HG02840 (cell line): ENCODE results near the gene MINAR1.
"Not testable (repeated sequence)": the region's sequence is repeated elsewhere in the genome, so short reads cannot be mapped to it uniquely, and the experiment has no call there.

Experiments used
- ATAC-seq: cut with Tn5 transposase; IDR thresholded peaks from one replicate; pipeline ENCODE4 v1.9.1; 2021; ENCODE audit warnings: mild to moderate bottlenecking, moderate library complexity, moderate number of reproducible peaks; ENCODE audit not compliant: unreplicated experiment, low FRiP score

Gene MINAR1, protein sequence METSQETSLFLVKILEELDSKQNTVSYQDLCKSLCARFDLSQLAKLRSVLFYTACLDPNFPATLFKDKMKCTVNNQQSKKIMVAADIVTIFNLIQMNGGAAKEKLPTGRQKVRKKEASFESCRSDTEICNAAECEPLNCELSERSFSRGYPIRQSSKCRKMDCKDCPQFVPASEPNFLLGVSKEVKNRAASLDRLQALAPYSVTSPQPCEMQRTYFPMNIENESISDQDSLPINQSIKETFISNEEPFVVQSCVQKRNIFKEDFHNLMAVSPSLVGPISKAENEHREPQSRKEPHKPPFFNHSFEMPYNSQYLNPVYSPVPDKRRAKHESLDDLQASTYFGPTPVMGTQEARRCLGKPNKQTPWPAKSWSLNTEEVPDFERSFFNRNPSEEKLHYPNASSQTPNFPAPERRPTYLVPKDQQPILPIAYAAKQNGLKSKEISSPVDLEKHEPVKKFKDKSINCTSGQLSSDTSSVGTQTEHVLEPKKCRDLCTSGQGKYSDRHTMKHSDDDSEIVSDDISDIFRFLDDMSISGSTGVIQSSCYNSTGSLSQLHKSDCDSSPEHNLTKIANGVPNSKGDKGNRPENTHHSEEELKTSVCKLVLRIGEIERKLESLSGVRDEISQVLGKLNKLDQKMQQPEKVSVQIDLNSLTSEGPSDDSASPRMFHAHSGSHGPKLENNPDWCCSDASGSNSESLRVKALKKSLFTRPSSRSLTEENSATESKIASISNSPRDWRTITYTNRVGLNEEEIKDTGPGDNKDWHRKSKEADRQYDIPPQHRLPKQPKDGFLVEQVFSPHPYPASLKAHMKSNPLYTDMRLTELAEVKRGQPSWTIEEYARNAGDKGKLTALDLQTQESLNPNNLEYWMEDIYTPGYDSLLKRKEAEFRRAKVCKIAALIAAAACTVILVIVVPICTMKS

DNA sequence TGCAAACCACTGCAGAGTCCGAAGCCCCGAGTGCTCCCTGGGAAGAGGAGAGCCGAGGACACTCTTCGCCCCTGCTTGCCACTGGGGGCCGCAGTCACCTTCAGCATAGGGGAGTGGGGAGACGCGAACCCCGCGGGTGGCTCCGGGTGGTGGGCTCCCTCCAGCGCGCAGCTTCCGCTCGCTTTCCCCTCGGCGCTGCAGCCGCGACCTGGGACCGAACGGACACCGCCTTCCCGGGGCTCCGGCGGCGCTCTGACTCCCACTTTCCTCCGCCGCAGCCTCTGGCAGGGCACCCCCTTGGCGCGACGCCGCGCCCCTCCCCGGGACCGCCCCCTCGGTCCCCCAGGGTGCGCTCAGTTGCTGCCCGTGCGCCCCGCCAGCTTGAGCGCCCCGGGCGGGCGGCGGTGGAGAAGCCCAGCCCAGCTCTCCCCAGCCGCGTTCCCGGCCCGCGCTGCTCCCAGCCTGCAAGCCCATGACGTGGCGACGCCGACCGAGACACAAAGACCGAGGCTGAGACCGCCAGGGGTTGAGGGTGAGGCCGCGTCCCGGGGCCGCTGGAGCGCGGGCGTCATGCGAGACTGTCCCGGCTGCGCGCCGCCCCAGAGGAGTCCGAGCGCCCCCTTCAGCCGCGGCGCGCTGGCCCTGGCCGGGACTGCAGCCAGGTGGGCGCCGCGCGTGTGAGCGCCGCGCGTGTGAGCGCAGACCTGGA is at the start of gene MINAR1:
TSS of gene MINAR1 (plus strand) at position 701 of the 709 bp plus-strand sequence. CDS start 23,812 bp downstream, outside the sequence.
- ATAC-seq: no peak

GRCh38 chr15:79394231-79394630 is 37.9 kb upstream of the MINAR1 start:
- no peak for ATAC-seq

DNA sequence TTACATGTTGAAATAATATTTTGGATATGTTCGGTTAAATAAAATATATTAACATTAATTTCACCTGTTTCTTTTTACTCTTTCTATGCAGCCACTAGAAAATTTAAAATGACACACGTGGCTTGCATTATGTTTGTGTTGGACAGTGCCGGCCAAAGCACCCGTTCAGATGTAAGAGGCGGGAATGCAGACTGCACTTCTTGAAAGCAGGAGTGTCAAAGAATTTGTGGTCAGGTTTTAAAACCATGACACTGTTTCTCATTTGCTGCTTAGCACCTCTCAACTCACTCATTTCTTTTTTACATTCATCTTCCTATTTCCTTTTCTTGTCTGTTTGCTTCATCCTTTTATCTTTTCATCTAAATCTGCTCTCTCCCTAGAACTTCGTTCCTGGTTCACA is 35.3 kb upstream of the MINAR1 start:
- no peak for ATAC-seq

- no peak for ATAC-seq
These were observed 34.7 kb upstream of the MINAR1 start for GRCh38 chr15:79397269-79397910.

DNA sequence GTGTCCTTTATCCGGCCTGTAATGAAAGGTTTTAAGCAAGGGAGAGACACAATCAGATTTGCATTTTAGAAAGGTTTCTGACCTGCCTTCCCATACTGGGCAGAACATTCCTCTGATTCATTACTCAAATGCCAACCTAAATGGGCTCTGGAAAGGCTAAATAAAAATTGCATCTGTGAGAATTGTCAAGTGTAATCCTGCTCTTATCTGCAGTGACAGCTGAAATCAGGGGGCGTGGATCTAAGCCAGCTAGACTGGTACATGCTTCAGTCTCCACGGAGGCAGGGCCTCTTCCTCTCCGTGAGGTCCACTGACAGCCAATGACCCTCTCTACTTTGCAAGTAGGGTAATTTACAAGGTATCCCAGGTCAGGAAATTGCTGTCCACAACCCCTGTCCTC is 32.5 kb upstream of the MINAR1 start:
- ATAC-seq: no peak

GRCh38 chr15:79400650-79401049 is 31.5 kb upstream of the MINAR1 start:
- no peak for ATAC-seq

DNA sequence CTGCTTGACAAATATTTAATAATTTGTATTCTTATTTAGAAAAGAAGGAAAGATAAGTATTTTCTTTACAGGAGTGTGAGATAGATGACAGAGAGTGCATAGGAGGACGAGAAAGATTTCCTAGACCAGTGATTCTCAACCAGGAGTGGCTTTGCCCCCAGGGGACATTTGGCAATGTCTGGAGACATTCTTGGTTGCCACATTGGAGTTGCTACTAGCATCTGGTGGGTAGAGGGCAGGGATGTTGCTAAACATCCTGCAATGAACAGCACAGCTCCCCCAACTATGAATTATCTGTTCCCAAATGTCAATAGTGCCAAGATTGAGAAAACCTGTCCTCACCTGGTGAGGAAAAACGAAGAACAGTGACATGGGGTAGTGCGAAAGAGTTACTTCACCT is 30.8 kb upstream of the MINAR1 start:
- no peak for ATAC-seq

DNA sequence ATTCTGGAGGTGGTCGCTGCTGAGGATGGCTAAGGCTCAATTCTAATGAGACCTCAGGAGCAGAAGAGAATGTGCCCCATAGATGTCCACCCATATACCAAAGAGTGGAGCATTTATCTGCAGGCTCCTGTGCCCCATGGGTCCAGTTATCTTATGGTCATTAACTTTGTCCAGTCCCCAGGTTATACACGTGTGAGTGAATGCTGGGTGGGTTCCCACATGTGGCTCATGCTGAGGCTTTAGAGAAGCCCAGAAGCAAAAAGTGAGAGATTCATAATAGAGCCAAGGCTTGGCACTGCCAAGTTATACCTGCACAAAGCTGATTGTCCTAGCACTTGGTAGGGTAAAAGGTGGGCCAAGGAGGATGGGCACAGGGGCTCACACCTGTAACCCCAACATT is 30.0 kb upstream of the MINAR1 start:
- ATAC-seq: no peak

DNA sequence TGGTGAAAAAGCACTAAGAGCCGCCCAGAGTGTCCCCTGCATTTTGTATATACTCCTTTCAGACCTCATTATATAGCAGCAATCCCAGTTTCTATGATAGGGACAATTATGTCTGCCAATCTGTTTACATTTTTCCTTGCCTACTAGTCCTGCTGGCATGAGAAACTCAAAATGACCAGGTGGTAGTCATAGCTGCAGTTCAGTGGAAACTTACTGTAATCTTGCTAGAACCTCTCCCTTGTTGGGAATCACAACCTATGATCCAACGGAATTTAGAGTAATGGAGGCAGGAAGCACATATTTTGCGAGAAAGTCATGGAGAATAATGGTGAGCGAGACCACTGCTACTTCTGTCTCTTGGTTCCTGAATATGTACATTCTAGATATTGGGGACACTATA is 28.6 kb upstream of the MINAR1 start:
- no peak for ATAC-seq

GRCh38 chr15:79406210-79406609 is 25.9 kb upstream of the MINAR1 start:
- no peak for ATAC-seq

- no peak for ATAC-seq
These were observed 24.1 kb upstream of the MINAR1 start for GRCh38 chr15:79408041-79408440.

DNA sequence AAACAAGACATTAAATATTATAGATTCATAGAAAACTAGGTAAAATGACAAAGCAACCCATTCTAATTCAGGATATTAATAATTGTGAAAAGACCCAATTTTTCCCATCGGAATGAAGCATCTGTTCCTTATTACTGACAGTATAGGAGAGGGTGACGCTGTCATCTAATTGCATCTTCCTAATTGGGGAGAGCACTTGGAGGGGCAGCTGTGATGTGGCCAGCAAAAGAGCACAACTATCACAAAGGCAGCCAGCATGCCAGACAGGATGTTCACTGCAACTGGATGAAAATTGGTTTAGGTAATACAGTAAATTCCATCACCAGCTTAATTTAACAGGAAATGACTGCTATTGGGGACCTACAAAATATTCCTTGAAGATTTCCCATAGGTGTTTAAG is 21.9 kb upstream of the MINAR1 start:
- no peak for ATAC-seq

DNA sequence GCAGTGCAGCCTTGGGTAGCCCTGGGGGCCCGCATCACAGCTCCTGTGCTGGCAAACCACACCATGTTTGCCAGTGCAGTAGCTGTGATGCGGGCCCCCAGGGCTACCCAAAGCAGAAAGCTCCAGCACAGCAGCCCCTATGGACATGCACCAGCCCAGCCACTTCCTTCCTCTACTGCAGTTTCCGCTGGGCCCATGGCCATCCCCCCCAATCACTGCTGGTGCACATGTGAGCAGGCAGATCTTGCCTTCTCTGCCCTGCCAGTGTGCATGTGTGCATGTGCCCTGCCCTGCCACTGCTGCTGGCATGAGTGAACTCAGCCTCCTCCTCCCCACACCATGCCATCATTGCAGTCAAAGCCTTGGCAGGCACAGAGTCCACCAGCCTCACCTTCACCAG is 20.1 kb upstream of the MINAR1 start:
- no peak for ATAC-seq

- no peak for ATAC-seq
These were observed 19.7 kb upstream of the MINAR1 start for GRCh38 chr15:79412429-79412828.

- ATAC-seq: no peak
These were observed 15.3 kb upstream of the MINAR1 start for GRCh38 chr15:79416876-79417275.

DNA sequence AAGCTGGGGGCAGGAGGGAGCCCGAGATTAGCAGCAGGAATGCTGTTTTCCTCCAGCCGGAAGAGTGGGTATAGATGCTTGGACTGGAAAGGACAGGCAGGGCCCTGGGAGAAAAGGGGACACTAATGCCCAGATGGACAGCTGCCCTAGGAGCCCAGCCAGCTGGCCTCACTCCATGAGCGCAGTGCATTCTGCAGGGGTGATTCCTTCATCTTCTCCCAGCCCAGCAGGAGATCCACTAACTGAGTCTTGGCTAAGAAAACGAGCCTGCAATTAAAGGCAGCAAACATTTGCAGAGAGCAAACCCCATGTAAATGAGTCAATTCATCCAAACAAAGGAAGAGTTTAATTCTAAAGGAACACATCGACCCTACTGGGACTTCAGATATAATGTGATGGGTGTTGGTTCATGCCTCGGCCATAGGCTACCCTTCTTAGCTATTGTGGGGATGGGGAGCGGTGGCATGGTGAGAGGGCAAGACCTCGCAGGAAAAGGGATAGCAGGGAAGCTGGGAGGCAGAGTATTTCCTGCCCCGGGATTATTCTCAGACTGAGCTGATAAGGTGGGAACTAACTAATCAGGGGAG is 13.3 kb upstream of the MINAR1 start:
- ATAC-seq: no peak

GRCh38 chr15:79425591-79426295 is 6.4 kb upstream of the MINAR1 start:
- no peak for ATAC-seq

DNA sequence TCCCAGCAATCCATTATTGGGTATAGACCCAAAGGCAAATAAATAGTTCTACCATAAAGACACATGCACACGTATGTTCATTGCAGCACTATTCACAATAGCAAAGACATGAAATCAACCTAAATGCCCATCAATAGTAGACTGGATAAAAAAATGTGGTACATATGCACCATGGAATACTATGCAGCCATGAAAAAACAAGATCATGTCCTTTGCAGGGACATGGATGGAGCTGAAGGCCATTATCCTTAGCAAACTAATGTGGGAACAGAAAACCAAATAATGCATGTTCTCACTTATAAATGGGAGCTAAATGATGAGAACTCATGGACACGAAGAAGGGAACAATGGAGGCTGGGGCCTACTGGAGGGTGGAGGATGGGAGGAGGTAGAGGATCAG is 5.2 kb upstream of the MINAR1 start:
- not testable (repeated sequence) for ATAC-seq

DNA sequence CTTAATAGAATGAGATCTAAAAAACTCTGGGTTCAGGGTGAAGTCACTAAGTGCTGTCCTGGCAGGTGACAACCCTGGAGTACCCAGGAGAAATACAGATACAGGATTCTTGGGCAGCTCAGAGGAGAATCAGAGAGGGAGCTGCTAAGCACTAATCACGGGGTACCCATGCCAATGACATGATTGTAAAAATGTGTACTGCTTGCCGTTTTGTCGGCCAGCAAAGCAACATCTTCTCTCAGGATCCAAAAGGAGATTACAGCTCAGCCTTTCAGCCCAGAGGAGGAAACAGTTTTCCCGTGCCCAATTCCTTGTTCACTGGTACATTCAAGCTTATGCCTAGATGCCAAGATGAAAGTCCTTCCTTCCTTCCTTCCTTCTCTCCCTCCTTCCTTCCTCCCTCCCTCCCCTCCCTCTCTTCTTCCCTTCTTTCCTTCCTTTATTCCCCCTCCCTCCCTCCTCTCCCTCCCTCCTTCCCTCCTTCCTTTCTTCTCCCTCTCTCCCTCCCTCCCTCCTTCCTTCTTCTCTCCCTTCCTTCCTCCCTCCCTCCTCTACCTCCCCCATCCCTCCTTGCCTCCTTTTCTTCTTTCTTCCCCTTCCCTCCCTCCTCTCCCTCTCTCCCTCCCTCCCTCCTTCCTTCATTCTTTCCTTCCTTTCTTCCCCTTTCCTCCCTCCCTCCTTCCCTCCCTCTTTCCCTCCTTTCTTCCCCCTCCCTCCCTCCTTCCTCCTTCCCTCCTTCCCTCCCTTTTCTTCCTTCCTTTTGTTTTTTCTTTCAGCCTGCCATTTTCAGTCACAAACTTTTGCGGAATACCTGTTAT is 4.1 kb upstream of the MINAR1 start:
- ATAC-seq: no peak
